ENCODE results near the gene ARHGAP26. TPM values are rescaled to one million over a fixed set of nuclear protein-coding genes. Genes with fewer than 3 reads are reported as not detected.

Gene ARHGAP26
- total RNA-seq, 4 donors from 2014 or later = 28.2 to 52.3 (median 37.9) TPM

DNA sequence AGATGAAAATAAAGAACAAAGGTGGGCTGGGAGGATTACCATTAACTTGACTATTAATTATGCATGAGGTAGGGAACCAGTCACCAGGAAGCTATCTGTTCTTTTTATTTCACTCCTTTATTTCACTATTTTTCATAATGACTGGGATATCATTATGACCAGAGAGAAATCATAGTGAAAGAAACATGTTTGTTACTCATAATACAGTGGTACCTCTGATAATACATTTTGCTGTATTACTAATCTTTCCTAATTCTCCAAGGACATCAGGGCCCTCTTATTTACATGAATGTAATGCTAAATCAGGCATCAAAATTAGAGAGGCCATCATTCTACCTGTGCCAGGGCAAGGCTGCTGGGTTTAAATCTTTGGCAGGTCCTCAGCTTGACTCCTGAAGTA lies 379.6 kb downstream of the ARHGAP26 start:
- DNase-seq = no peak
- no peak overlapping the region for H3K4me3 ChIP-seq (replicated peaks in 1 of 3)
- H3K4me1 ChIP-seq = peaks cover 0 to 23% of the 10 kb centered on the region in 2 donors
- H3K36me3 ChIP-seq = no peaks in the 10 kb centered on the region
- H3K9me3 ChIP-seq = no peaks in the 10 kb centered on the region
- H3K27me3 ChIP-seq = no peaks in the 10 kb centered on the region
- TF ChIP-seq POLR2A (IDR thresholded peaks at IDR 0.05) = no peak
- TF ChIP-seq, protein P1, sequence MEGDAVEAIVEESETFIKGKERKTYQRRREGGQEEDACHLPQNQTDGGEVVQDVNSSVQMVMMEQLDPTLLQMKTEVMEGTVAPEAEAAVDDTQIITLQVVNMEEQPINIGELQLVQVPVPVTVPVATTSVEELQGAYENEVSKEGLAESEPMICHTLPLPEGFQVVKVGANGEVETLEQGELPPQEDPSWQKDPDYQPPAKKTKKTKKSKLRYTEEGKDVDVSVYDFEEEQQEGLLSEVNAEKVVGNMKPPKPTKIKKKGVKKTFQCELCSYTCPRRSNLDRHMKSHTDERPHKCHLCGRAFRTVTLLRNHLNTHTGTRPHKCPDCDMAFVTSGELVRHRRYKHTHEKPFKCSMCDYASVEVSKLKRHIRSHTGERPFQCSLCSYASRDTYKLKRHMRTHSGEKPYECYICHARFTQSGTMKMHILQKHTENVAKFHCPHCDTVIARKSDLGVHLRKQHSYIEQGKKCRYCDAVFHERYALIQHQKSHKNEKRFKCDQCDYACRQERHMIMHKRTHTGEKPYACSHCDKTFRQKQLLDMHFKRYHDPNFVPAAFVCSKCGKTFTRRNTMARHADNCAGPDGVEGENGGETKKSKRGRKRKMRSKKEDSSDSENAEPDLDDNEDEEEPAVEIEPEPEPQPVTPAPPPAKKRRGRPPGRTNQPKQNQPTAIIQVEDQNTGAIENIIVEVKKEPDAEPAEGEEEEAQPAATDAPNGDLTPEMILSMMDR (IDR thresholded peaks at IDR 0.05) = no peak
- no peak overlapping the region for H3K27ac ChIP-seq
- intact Hi-C loops (cut with DNase I) = no loop called here

DNA sequence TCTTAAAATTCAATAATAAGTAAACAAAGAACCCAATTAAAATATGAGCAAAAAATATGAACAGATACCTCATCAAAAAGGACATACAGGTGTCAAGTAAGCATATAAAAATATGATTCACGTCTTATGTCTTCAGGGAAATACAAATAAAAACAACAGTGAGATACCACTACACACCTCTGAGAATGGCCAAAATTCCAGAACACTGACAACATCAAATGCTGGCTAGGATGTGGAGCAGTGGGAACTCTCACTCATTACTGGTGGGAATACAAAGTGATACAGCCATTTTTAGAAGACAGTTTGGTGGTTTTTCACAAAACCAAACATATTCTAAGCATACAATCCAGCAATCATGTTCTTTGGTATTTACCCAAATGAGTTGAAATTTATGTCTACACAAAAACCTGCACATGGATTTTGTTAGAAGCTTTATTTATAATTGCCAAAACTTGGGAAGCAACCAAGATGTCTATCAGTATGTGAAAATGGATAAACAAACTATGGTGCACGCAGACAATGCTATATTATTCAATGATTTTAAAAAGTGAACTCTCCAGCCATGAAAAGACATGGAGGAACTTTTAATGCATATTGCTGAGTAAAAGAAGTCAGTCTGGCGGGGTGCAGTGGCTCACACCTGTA lies 381.0 kb downstream of the ARHGAP26 start:
- H3K9me3 ChIP-seq = no peaks in the 10 kb centered on the region
- no peak overlapping the region for H3K4me3 ChIP-seq (replicated peaks in 1 of 3)
- 92 to 93% methylated on average over 3 of the region's 3 CpGs for WGBS, 2 donors
- intact Hi-C loops (cut with DNase I) = no loop called here
- TF ChIP-seq POLR2A (IDR thresholded peaks at IDR 0.05) = no peak
- TF ChIP-seq, protein P1 (IDR thresholded peaks at IDR 0.05) = no peak
- no peaks in the 10 kb centered on the region for H3K36me3 ChIP-seq
- H3K27me3 ChIP-seq = no peaks in the 10 kb centered on the region
- no peak for DNase-seq
- no peak overlapping the region for H3K27ac ChIP-seq
- H3K4me1 ChIP-seq = peaks cover 0 to 29% of the 10 kb centered on the region in 2 donors

DNA sequence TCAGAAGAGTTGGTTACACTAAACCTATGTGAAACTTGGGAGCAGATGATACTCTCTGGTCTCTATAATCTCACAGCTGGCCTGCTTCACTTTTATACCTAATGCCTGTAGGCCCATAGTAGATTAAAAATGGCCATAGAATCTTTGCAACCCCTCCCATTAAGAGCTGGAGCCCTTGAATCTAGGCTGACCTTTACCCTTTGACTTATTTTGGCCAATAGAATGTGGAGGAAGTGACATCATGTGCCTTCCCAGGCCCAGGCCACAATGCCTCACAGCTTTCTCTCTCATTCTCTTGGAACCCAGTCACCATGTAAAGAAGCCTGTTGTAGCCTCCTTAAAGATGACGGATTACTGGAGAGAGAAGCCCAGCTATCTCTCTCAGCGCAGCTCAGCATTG lies 382.3 kb downstream of the ARHGAP26 start:
- intact Hi-C loops (cut with DNase I) = no loop called here
- no peak overlapping the region for H3K4me3 ChIP-seq (replicated peaks in 1 of 3)
- DNase-seq = no peak
- no peaks in the 10 kb centered on the region for H3K27me3 ChIP-seq
- 100% methylated on average over 2 of the region's 2 CpGs for WGBS, 2 donors
- TF ChIP-seq, protein P1 (IDR thresholded peaks at IDR 0.05) = no peak
- no peak for TF ChIP-seq POLR2A (IDR thresholded peaks at IDR 0.05)
- H3K27ac ChIP-seq = no peak overlapping the region
- no peaks in the 10 kb centered on the region for H3K9me3 ChIP-seq
- H3K4me1 ChIP-seq = peaks cover 0 to 29% of the 10 kb centered on the region in 2 donors
- no peaks in the 10 kb centered on the region for H3K36me3 ChIP-seq

DNA sequence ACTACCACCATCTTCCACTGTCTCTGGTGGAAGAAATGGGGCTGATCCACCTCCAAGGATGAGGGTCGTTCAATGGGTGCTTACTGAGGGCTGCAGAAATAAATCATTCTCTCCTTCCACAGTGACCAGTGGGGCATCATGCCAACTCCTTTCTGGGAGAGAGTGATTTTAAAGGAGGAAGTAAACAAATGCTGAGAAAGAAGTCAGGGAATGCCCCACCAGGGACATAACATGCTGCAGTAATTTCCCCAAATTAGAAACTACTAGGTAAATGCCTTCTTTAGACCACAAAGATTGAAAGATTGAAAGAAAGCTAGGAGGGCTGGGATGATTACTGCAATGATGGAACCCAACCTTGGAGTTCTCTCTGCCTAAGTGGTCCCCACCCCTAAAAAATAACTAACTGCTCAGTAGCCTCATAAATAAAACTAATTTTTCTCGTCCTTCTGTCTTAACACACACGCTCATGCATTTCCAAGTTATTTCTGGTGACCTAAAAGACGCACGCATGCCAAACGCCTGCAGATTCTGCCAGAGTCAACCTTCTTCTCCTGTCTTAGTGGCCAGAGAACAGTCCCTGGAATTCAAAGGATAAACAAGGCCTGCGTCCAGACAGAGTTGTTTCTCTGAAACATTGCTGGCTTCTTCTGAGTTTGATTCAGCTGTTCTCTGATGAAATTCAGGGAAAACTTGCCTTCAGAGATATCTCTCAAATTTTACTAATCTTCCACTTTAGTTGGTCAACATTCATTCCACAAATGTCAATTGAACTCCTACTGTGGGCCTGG lies 383.3 kb downstream of the ARHGAP26 start:
- Histone ChIP-seq H3K9me3 (no peaks in the 10 kb centered on the region), H3K4me3 (replicated peaks in 1 of 3) (no peak overlapping the region), H3K4me1 (peaks cover 0 to 25% of the 10 kb centered on the region in 2 donors), H3K27me3 (no peaks in the 10 kb centered on the region), H3K36me3 (no peaks in the 10 kb centered on the region), H3K27ac (peak overlapping the region in 2 of 3 donors; percentile 3 to 11)
- 67 to 75% methylated on average over 7 of the region's 7 CpGs for WGBS, 2 donors
- intact Hi-C loops (cut with DNase I) = no loop called here
- TF ChIP-seq, protein P1 (IDR thresholded peaks at IDR 0.05) = no peak
- TF ChIP-seq POLR2A (IDR thresholded peaks at IDR 0.05) = no peak
- peak; percentile 17 to 20 for DNase-seq
